HCT116 (cell line): ENCODE measurements around the gene VSTM2B. TPM values are rescaled to one million over a fixed set of nuclear protein-coding genes. Genes with fewer than 3 reads are reported as not detected.

Experiments
- ATAC-seq: fragments of 200-7000 bp; cut with Tn5 transposase; 2 replicates; pipeline ENCODE4 v1.9.1; 2020; ENCODE audit warnings: mild to moderate bottlenecking, moderate library complexity
- BruUV-seq: library from RNA; stranded (reverse); fragments of 400-500 nt; replicated peaks from 2 replicates; lab custom pipeline; 2021; lab: Mats Ljungman, UMichigan
- CTCF ChIA-PET: fragments of 300-600 bp; sonication (Branson Sonifier 250); formaldehyde crosslinking; loops from one replicate; lab custom pipeline; 2021; ENCODE audit warnings: antibody characterized with exemption; lab: Charles Lee
- POLR2A ChIA-PET: fragments of 300-600, 350-600 bp; sonication (Branson Sonifier 250); formaldehyde crosslinking; loops from one replicate; lab custom pipeline; 2021; ENCODE audit warnings: antibody characterized with exemption; lab: Charles Lee
- RAD21 ChIA-PET, 2 experiments: fragments of 300-600 bp; sonication (Branson Sonifier 250); formaldehyde crosslinking; loops; one replicate each; lab custom pipeline; 2023; ENCODE audit warnings: low total read pairs in 2 of 2; ENCODE audit not compliant: uncharacterized antibody in 2 of 2, unreplicated experiment in 2 of 2, low non-redundant PET in 1 of 2; lab: Charles Lee
- DNase-seq: peaks from one replicate; pipeline ENCODE4 v3.0.0-alpha.2; 2010; ENCODE audit warnings: low read depth, low spot score
- H2AFZ ChIP-seq: fragments of 200-600 bp; shearing (Covaris generic), sonication (generic); 2 replicates; pipeline ENCODE4 v1.6.1; 2017; ENCODE audit warnings: low read depth, mixed run types, mixed read lengths, antibody characterized with exemption, low read length; ENCODE audit not compliant: poor library complexity, severe bottlenecking
- H3K27ac ChIP-seq: 2 replicates; pipeline ENCODE4 v1.5.1; 2012; ENCODE audit warnings: low read depth, low read length
- H3K27me3 ChIP-seq: fragments of 200-600 bp; sonication (generic); 2 replicates; pipeline ENCODE4 v1.6.1; 2016; ENCODE audit warnings: mixed run types, low read length, mixed read lengths; ENCODE audit not compliant: insufficient read depth
- H3K36me3 ChIP-seq, 2 experiments: fragments of 200-500 bp in 1 of 2; fragments of 200-600 bp in 1 of 2; sonication (Bioruptor generic) in 1 of 2; sonication (generic) in 1 of 2; 2 replicates each; pipeline versions ENCODE4 v1.5.1 to v1.6.1; 2014 to 2016; ENCODE audit warnings: low read length in 2 of 2, inconsistent platforms in 1 of 2, mixed read lengths in 1 of 2, mixed run types in 1 of 2; ENCODE audit not compliant: insufficient read depth in 2 of 2, control insufficient read depth in 1 of 2
- H3K4me1 ChIP-seq, 2 experiments: fragments of 200-600 bp in 1 of 2; sonication (generic) in 1 of 2; 2 replicates each; pipeline versions ENCODE4 v1.5.1 to v1.6.1; 2012 to 2017; ENCODE audit warnings: low read length in 2 of 2, inconsistent platforms in 1 of 2, mild to moderate bottlenecking in 1 of 2, mixed read lengths in 1 of 2, mixed run types in 1 of 2, moderate library complexity in 1 of 2; ENCODE audit not compliant: insufficient read depth in 2 of 2, control insufficient read depth in 1 of 2
- H3K4me2 ChIP-seq: fragments of 200-600 bp; sonication (generic); 2 replicates; pipeline ENCODE4 v1.6.1; 2017; ENCODE audit warnings: mixed run types, low read length, mixed read lengths
- H3K4me3 ChIP-seq, 2 experiments: fragments of 200-600 bp in 1 of 2; sonication (generic) in 1 of 2; replicated peaks in 1 of 2; 2 replicates each; pipeline ENCODE4 v1.5.1; 2011 to 2016; ENCODE audit warnings: low read length in 2 of 2, control low read depth in 1 of 2, low read depth in 1 of 2, mild to moderate bottlenecking in 1 of 2, mixed read lengths in 1 of 2, mixed run types in 1 of 2
- H3K79me2 ChIP-seq: fragments of 200-600 bp; sonication (generic); 2 replicates; pipeline ENCODE4 v1.6.1; 2017; ENCODE audit warnings: mild to moderate bottlenecking, mixed run types, low read length, moderate library complexity, mixed read lengths; ENCODE audit not compliant: insufficient read depth
- H3K9ac ChIP-seq: fragments of 200-600 bp; sonication (generic); 2 replicates; pipeline ENCODE4 v1.6.1; 2016; ENCODE audit warnings: low read length, mixed read lengths
- H3K9me2 ChIP-seq: fragments of 200-600 bp; sonication (generic), shearing (Covaris generic); 2 replicates; pipeline ENCODE4 v1.6.1; 2017; ENCODE audit warnings: mixed run types, mild to moderate bottlenecking, moderate library complexity; ENCODE audit not compliant: insufficient read depth
- H3K9me3 ChIP-seq, 2 experiments: fragments of 200-500 bp in 1 of 2; fragments of 200-600 bp in 1 of 2; sonication (Bioruptor generic) in 1 of 2; sonication (generic) in 1 of 2; 2 replicates each; pipeline ENCODE4 v1.6.1; 2014 to 2017; ENCODE audit warnings: low read length in 2 of 2, mixed read lengths in 2 of 2, inconsistent platforms in 1 of 2, low read depth in 1 of 2, mild to moderate bottlenecking in 1 of 2, mixed run types in 1 of 2, moderate library complexity in 1 of 2; ENCODE audit not compliant: control insufficient read depth in 1 of 2, insufficient read depth in 1 of 2
- H4K20me1 ChIP-seq: fragments of 200-600 bp; sonication (generic), shearing (Covaris generic); 2 replicates; pipeline ENCODE4 v1.6.1; 2017; ENCODE audit warnings: mixed run types, mild to moderate bottlenecking, moderate library complexity; ENCODE audit not compliant: insufficient read depth
- CTCF ChIP-seq, 3 experiments: fragments of 200-600 bp in 1 of 3; sonication (generic) in 1 of 3; IDR thresholded peaks in 2 of 3; conservative IDR thresholded peaks in 1 of 3; 2 replicates each; pipeline ENCODE4 v1.5.1; 2012 to 2017; ENCODE audit warnings: low read depth in 2 of 3, low read length in 2 of 3, antibody characterized with exemption in 1 of 3, borderline replicate concordance in 1 of 3, control low read depth in 1 of 3, mild to moderate bottlenecking in 1 of 3, mixed read lengths in 1 of 3, mixed run types in 1 of 3, moderate library complexity in 1 of 3; ENCODE audit not compliant: insufficient read depth in 1 of 3
- EGR1 ChIP-seq: IDR thresholded peaks from 2 replicates; pipeline ENCODE4 v1.6.1; 2012; ENCODE audit warnings: low read depth
- FOSL1 ChIP-seq: IDR thresholded peaks from 2 replicates; pipeline ENCODE4 v1.6.1; 2012; ENCODE audit warnings: low read depth
- SP1 ChIP-seq: IDR thresholded peaks from 2 replicates; pipeline ENCODE4 v1.6.1; 2012; ENCODE audit warnings: low read depth
- TCF7L2 ChIP-seq: IDR thresholded peaks from 2 replicates; pipeline ENCODE4 v1.7.0; 2011; ENCODE audit warnings: borderline replicate concordance, inconsistent platforms; ENCODE audit not compliant: insufficient read depth, insufficient read length; ENCODE audit errors: extremely low read depth
- ZFX ChIP-seq: fragments of 450-650 bp; IDR thresholded peaks from 2 replicates; pipeline ENCODE4 v1.6.1; 2017
- ZNF274 ChIP-seq: fragments of 200-500 bp; sonication (Bioruptor generic); IDR thresholded peaks from 2 replicates; pipeline ENCODE4 v1.6.1; 2014; ENCODE audit warnings: mild to moderate bottlenecking, low read depth, low read length, inconsistent platforms
- intact Hi-C: fragments of 100-400 bp; cut with micrococcal nuclease; formaldehyde crosslinking; loops from 2 replicates; pipeline ENCODE4 v1.10.0; 2022
- total RNA-seq: library from RNA; stranded (reverse); gene quantifications from one replicate; pipeline ENCODE4 v1.2.1, GENCODE V29; 2021; ENCODE audit not compliant: unreplicated experiment
- TF ChIP-seq, protein P1 (sequence below): IDR thresholded peaks from 2 replicates; pipeline ENCODE4 v1.6.1; 2012

Gene VSTM2B
- total RNA-seq, 1 experiment from 2014 or later, result not detected

GRCh38 chr19:29551774-29552173 is 26.0 kb downstream of the VSTM2B start:
- POLR2A ChIA-PET, result no interaction called here
- BruUV-seq, result no TSS peak
- Histone ChIP-seq H3K9me3 (no peaks in the 10 kb centered on the region), H3K36me3 (no peaks in the 10 kb centered on the region), H3K4me2 (no peak overlapping the region), H3K9me2 (no peaks in the 10 kb centered on the region), H4K20me1 (no peaks in the 10 kb centered on the region), H3K4me3 (no peak overlapping the region), H3K4me1 (no peaks in the 10 kb centered on the region), H3K27ac (no peak overlapping the region), H3K27me3 (peaks cover 13% of the 10 kb centered on the region; the same call in 1 of the 2 replicates), H3K9ac (no peak overlapping the region), H3K79me2 (no peaks in the 10 kb centered on the region), H2AFZ (no peak overlapping the region)
- DNase-seq (no peak), ATAC-seq (no peak)
- intact Hi-C loops, result no loop called here
- CTCF ChIA-PET, result no interaction called here
- RAD21 ChIA-PET, result no interaction called here
- TF ChIP-seq ZFX (no peak), ZNF274 (no peak)
- TF ChIP-seq, protein P1, sequence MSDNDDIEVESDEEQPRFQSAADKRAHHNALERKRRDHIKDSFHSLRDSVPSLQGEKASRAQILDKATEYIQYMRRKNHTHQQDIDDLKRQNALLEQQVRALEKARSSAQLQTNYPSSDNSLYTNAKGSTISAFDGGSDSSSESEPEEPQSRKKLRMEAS, result no peak

- H3K4me3 ChIP-seq, result no peak overlapping the region
- H3K4me1 ChIP-seq, result no peaks in the 10 kb centered on the region
- H3K79me2 ChIP-seq, result no peaks in the 10 kb centered on the region
- no peaks in the 10 kb centered on the region for H3K9me2 ChIP-seq
- no peak overlapping the region for H3K27ac ChIP-seq
- H4K20me1 ChIP-seq, result no peaks in the 10 kb centered on the region
- no peak overlapping the region for H3K9ac ChIP-seq
- H2AFZ ChIP-seq, result no peak overlapping the region
- CTCF ChIA-PET, result no interaction called here
- TF ChIP-seq FOSL1 (no peak), SP1 (no peak), TCF7L2 (no peak), EGR1 (no peak), CTCF (IDR thresholded peaks at IDR 0.05 in 2 of 3, conservative IDR thresholded peaks at IDR 0.05 in 1 of 3; ENCODE audit: borderline replicate concordance in 1 of 3, insufficient read depth in 1 of 3, low read depth in 2 of 3, low read length in 2 of 3) (no peak)
- TF ChIP-seq, all 23 proteins: peak for 0
- Histone ChIP-seq H3K9me3 (no peaks in the 10 kb centered on the region), H3K27me3 (peaks cover 13% of the 10 kb centered on the region; the same call in 1 of the 2 replicates), H3K36me3 (no peaks in the 10 kb centered on the region), H3K4me2 (no peak overlapping the region)
- ChIA-PET POLR2A (no interaction called here), RAD21 (no interaction called here)
- intact Hi-C loops, result no loop called here
- ATAC-seq (no peak), DNase-seq (no peak)
- no TSS peak for BruUV-seq
Measured at GRCh38 chr19:29552454-29553280, 26.9 kb downstream of the VSTM2B start.
